GM19035 (cell line): ENCODE measurements around the gene MARK1.

Experiments
- ATAC-seq: cut with Tn5 transposase; IDR thresholded peaks from one replicate; pipeline ENCODE4 v1.9.1; 2021; ENCODE audit not compliant: unreplicated experiment

MARK1 gene

DNA sequence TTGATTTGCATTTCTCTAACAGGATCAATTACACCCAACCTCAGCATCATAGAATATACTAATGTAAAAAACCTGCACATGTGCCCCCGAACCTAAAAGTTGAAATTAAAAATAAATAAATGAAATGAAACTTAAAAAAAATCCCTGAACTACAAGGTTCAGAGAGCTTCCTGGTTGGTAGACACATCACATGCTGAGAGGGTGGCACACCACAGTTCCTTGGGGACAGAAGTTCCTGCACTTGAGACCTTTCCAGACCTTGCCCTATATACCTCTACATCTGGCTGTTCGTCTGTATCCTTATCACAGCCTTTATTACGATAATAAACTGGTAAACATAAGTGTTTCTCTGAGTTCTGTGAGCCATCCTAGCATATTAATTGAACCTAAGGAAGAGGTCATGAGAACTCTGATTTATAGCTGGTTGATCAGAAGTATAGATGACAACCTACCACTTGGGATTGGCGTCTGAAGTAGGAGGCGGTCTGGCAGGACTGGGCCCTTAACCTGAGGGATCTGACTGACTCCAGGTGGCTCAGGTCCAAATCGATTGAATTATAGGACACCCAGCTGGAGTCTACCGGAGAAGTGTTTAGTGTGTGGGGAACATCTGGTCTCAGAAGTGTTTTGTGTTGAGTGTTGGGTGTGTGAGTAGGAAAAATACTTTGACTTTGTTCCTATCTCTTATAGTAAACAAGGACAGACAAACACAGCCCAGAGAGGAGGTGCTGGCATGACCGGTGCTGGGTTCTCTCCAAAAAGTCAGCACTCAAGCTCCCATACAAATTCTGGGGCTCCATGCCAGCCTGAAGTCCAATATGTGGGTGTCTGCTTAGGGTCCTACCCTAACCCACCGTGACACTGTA is 181.2 kb downstream of the MARK1 start:
- ATAC-seq = no peak

DNA sequence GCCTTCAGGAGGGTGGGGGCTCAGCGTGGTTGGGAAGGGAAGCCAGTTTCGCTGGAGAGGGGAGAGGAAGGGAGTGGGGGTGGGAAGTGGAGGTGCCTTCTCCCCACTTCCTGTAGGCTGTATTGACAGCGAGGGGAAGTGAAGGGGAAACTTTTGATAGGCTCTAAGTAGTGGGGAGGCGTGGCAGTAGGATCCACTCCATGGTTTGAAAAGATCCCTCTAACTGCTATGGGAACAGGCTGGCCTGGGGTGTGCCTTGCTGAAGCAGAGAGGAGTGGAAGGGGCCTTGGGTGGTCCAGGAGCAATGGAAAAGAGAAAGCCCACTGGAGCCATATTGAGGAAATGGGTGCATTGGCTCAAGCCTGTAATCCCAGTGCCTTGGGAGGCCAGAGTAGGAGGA is 182.4 kb downstream of the MARK1 start:
- no peak for ATAC-seq

DNA sequence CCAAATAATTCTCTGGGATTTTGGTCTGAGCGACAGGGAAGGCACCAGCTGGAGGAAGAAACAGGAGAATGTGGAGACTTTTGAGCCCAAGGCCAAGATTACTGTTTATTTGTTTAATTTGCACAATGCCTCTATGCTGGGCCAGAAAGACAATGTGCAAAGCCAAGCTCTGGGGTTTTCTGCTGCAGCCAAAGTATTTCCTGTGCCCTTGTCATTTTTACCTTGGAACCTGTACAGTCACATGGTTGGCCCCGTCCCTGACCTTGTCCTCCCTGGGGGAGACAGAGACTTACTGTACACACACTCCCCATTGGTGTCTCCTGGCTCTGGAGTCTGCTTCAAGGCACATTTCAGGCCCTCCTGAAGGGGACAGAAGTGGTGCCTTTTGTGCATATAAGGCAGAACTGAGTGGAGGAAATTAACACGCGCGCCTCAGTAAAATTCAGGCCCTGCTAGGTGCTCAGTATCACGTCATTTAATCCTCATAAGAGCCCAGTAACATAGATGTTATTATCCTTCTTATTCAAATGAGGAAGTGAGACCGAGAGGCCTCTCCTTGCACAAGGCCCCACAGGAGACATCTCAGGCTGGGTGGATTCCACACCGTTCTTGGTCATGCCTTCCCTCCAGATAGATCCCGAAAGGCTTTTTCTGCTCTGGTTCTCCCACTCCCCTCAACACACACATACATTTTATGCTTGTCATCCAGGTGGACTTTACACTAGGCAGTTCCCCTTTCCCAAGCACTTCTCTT is 183.3 kb downstream of the MARK1 start:
- ATAC-seq = peak; percentile 74
